OCI-LY7 (cell line): ENCODE measurements around the gene PCBD2. TPM values are rescaled to one million over a fixed set of nuclear protein-coding genes. Genes with fewer than 3 reads are reported as not detected.
"Not testable (repeated sequence)": the region's sequence is repeated elsewhere in the genome, so short reads cannot be mapped to it uniquely, and the experiment has no call there.

Experiments used
- BruUV-seq: library from RNA; stranded (reverse); fragments of 400-500 nt; replicated peaks from 2 replicates; lab custom pipeline; 2021; lab: Mats Ljungman, UMichigan
- CTCF ChIA-PET: fragments of 300-600 bp; sonication (Branson Sonifier 250); formaldehyde crosslinking; loops from one replicate; lab custom pipeline; 2022; ENCODE audit warnings: antibody characterized with exemption; ENCODE audit not compliant: unreplicated experiment; lab: Charles Lee
- POLR2A ChIA-PET: fragments of 300-600 bp; sonication (Branson Sonifier 250); formaldehyde crosslinking; loops from one replicate; lab custom pipeline; 2022; ENCODE audit warnings: antibody characterized with exemption; lab: Charles Lee
- DNase-seq: peaks from one replicate; pipeline ENCODE4 v3.0.0-alpha.2; 2015; ENCODE audit warnings: low spot score
- H2AFZ ChIP-seq: fragments of 200-600 bp; sonication (generic), shearing (Covaris generic); 2 replicates; pipeline ENCODE4 v1.6.1; 2014; ENCODE audit warnings: mild to moderate bottlenecking, antibody characterized with exemption, low read length, moderate library complexity
- H3K27ac ChIP-seq: fragments of 200-600 bp; sonication (generic); 2 replicates; pipeline ENCODE4 v1.5.1; 2014; ENCODE audit warnings: mixed run types, low read depth, mild to moderate bottlenecking, moderate library complexity, low read length, inconsistent platforms; ENCODE audit not compliant: poor library complexity, severe bottlenecking
- H3K36me3 ChIP-seq: fragments of 200-600 bp; sonication (generic); 2 replicates; pipeline ENCODE4 v1.6.1; 2014; ENCODE audit warnings: mild to moderate bottlenecking, antibody characterized with exemption, low read length, moderate library complexity, mixed read lengths; ENCODE audit not compliant: insufficient read depth
- H3K4me1 ChIP-seq: fragments of 200-600 bp; sonication (generic); 2 replicates; pipeline ENCODE4 v1.5.1; 2014; ENCODE audit warnings: mild to moderate bottlenecking, low read length; ENCODE audit not compliant: insufficient read depth, poor library complexity, severe bottlenecking
- H3K4me2 ChIP-seq: fragments of 200-600 bp; sonication (generic); 2 replicates; pipeline ENCODE4 v1.6.1; 2014; ENCODE audit warnings: mild to moderate bottlenecking, low read length
- H3K4me3 ChIP-seq: fragments of 200-600 bp; sonication (generic); 2 replicates; pipeline ENCODE4 v1.5.1; 2014; ENCODE audit warnings: mild to moderate bottlenecking, low read depth, low read length; ENCODE audit not compliant: poor library complexity, severe bottlenecking
- H3K79me2 ChIP-seq: fragments of 200-600 bp; sonication (generic); 2 replicates; pipeline ENCODE4 v1.6.1; 2016; ENCODE audit warnings: low read depth, mild to moderate bottlenecking, low read length, moderate library complexity, mixed read lengths; ENCODE audit not compliant: insufficient read depth
- H3K9me2 ChIP-seq: fragments of 200-600 bp; sonication (generic); 2 replicates; pipeline ENCODE4 v1.6.1; 2016; ENCODE audit warnings: mild to moderate bottlenecking, low read length, mixed read lengths; ENCODE audit not compliant: insufficient read depth
- H3K9me3 ChIP-seq: fragments of 200-600 bp; sonication (generic); 2 replicates; pipeline ENCODE4 v1.6.1; 2014; ENCODE audit warnings: mild to moderate bottlenecking, mixed run types, low read length, mixed read lengths
- H4K20me1 ChIP-seq: fragments of 200-600 bp; sonication (generic); 2 replicates; pipeline ENCODE4 v1.6.1; 2014; ENCODE audit warnings: mild to moderate bottlenecking, antibody characterized with exemption, low read length, moderate library complexity, mixed read lengths; ENCODE audit not compliant: insufficient read depth
- EZH2phosphoT487 ChIP-seq: fragments of 200-600 bp; sonication (generic); IDR thresholded peaks from 2 replicates; pipeline ENCODE4 v1.6.1; 2018; ENCODE audit warnings: low read depth, borderline replicate concordance, mild to moderate bottlenecking, mixed run types, antibody characterized with exemption, low read length, moderate library complexity, mixed read lengths
- intact Hi-C: fragments of 100-400 bp; cut with micrococcal nuclease; formaldehyde crosslinking; loops from one replicate; pipeline ENCODE4 v1.10.0; 2022; ENCODE audit not compliant: unreplicated experiment
- total RNA-seq, 2 experiments: library from RNA; depleted of rRNA in 1 of 2; stranded (reverse); fragments of >200 nt in 1 of 2; shearing (Covaris generic) in 1 of 2; gene quantifications; 2 replicates each; pipeline ENCODE4 v1.2.3, GENCODE V29; 2014 to 2022
- TF ChIP-seq, protein P1 (sequence below): fragments of 200-600 bp; sonication (generic); conservative IDR thresholded peaks from 2 replicates; pipeline ENCODE4 v1.5.1; 2014; ENCODE audit warnings: mild to moderate bottlenecking, antibody characterized with exemption, low read length, moderate library complexity, mixed read lengths

Gene PCBD2
- total RNA-seq, 2 experiments from 2014 or later, result 12.2 to 34.3 TPM

DNA sequence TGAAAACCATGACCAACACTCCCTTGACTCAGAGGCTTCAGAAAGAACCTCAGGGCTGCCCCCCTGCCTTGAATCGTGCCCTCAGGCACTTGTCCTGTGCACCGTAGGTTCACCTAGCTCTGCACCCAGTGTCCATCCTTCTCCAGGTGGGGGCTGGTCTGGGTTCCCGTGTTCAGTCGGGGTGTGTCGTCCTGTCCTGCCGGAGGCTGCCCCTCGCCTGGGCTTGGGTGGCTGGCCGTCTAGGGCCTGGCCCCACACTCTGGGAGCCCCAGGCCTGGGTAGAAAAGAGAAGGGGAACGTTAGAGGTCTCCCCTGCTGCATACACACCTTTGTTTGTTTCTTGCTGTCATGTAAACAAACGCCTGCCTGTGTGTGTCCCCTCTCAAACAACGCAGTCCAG lies 92.1 kb downstream of the PCBD2 start:
- Histone ChIP-seq H3K27ac (no peak overlapping the region), H3K9me2 (no peaks in the 10 kb centered on the region), H2AFZ (no peak overlapping the region), H3K4me1 (peaks cover 6% of the 10 kb centered on the region), H3K9me3 (no peaks in the 10 kb centered on the region), H3K4me3 (no peak overlapping the region), H3K36me3 (no peaks in the 10 kb centered on the region), H4K20me1 (no peaks in the 10 kb centered on the region), H3K4me2 (no peak overlapping the region), H3K79me2 (no peaks in the 10 kb centered on the region)
- no TSS peak for BruUV-seq
- CTCF ChIA-PET, result no interaction called here
- intact Hi-C loops, result no loop called here
- DNase-seq, result no peak
- POLR2A ChIA-PET, result interaction anchor here (1.4 kb wide), 1 partner anchor 9 kb away, joined by 4 read pairs; no protein-coding TSS in a partner anchor
- TF ChIP-seq, protein P1, sequence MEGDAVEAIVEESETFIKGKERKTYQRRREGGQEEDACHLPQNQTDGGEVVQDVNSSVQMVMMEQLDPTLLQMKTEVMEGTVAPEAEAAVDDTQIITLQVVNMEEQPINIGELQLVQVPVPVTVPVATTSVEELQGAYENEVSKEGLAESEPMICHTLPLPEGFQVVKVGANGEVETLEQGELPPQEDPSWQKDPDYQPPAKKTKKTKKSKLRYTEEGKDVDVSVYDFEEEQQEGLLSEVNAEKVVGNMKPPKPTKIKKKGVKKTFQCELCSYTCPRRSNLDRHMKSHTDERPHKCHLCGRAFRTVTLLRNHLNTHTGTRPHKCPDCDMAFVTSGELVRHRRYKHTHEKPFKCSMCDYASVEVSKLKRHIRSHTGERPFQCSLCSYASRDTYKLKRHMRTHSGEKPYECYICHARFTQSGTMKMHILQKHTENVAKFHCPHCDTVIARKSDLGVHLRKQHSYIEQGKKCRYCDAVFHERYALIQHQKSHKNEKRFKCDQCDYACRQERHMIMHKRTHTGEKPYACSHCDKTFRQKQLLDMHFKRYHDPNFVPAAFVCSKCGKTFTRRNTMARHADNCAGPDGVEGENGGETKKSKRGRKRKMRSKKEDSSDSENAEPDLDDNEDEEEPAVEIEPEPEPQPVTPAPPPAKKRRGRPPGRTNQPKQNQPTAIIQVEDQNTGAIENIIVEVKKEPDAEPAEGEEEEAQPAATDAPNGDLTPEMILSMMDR, result no peak
- no peak for TF ChIP-seq EZH2phosphoT487

DNA sequence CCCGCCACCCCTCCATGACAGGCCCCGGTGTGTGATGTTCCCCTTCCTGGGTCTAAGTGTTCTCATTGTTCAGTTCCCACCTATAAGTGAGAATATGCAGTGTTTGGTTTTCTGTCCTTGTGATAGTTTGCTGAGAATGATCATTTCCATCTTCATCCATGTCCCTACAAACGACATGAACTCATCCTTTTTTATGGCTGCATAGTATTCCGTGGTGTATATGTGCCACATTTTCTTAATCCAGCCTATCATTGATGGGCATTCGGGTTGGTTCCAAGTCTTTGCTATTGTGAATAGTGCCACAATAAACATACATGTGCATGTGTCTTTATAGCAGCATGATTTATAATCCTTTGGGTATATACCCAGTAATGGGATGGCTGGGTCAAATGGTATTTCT lies 93.1 kb downstream of the PCBD2 start:
- H2AFZ ChIP-seq, H3K79me2 ChIP-seq, POLR2A ChIA-PET, H3K4me1 ChIP-seq, H4K20me1 ChIP-seq, H3K9me2 ChIP-seq, DNase-seq, H3K27ac ChIP-seq, intact Hi-C loops, H3K4me2 ChIP-seq, H3K9me3 ChIP-seq, H3K4me3 ChIP-seq, BruUV-seq, H3K36me3 ChIP-seq, CTCF ChIA-PET: not testable (repeated sequence)

DNA sequence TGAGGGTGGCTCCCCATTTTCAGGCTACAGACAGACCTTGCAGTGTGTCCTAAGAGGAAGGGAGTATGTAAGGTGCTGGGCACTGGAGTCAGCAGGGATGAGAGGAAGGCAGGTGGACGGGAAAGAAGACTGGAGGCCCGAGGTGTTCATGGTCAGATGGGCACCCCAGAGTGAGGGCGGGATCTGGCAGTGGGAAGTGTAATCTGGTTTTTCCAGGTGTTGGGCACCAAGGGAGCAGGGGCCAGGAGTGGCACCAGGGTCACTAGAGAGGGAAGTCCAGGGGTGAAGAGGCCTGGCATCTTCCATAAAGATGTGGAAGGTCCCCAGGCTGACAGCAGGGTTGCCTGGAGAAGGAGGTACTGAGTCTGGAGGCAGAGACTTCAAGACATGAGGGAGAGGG lies 99.4 kb downstream of the PCBD2 start:
- H4K20me1 ChIP-seq, result no peaks in the 10 kb centered on the region
- H3K4me3 ChIP-seq, result no peak overlapping the region
- no peak for DNase-seq
- no peak overlapping the region for H2AFZ ChIP-seq
- H3K9me3 ChIP-seq, result no peaks in the 10 kb centered on the region
- H3K79me2 ChIP-seq, result no peaks in the 10 kb centered on the region
- no peak overlapping the region for H3K27ac ChIP-seq
- H3K4me2 ChIP-seq, result no peak overlapping the region
- H3K9me2 ChIP-seq, result no peaks in the 10 kb centered on the region
- TF ChIP-seq, protein P1, result no peak
- TF ChIP-seq EZH2phosphoT487, result no peak
- H3K4me1 ChIP-seq, result no peaks in the 10 kb centered on the region
- POLR2A ChIA-PET, result no interaction called here
- no peaks in the 10 kb centered on the region for H3K36me3 ChIP-seq
- CTCF ChIA-PET, result no interaction called here
- intact Hi-C loops, result no loop called here
- BruUV-seq, result no TSS peak
